ENCODE results near the gene SLC25A45. TPM values are rescaled to one million over a fixed set of nuclear protein-coding genes. Genes with fewer than 3 reads are reported as not detected.
A peak's percentile ranks its signal among the peaks of the same experiment; 100 is the strongest.

The SLC25A45 gene
- total and polyA plus RNA-seq, 2 of the 4 experiments (the other 2 are of a cell fraction): 0.72 to 1.2 TPM

- Histone ChIP-seq H3K9me3 (ENCODE audit: control insufficient read depth, insufficient read depth, low read length) (no peaks in the 10 kb centered on the region), H2BK120ac (ENCODE audit: low read depth, low read length) (no peak overlapping the region), H4K91ac (ENCODE audit: insufficient read depth, low read depth, low read length) (no peak overlapping the region), H2BK15ac (ENCODE audit: low read depth, low read length) (no peak overlapping the region), H4K5ac (ENCODE audit: low read depth, low read length) (no peak overlapping the region), H3K4me2 (ENCODE audit: low read depth, low read length) (no peak overlapping the region), H4K20me1 (ENCODE audit: insufficient read depth, low read length) (peaks cover 3% of the 10 kb centered on the region), H2BK20ac (ENCODE audit: low read depth, low read length) (no peak overlapping the region), H2BK5ac (ENCODE audit: low read depth, low read length, poor library complexity, severe bottlenecking) (no peak overlapping the region), H3K9me1 (ENCODE audit: insufficient read depth, low read length) (peaks cover 13% of the 10 kb centered on the region; the same call in 1 of the 2 replicates), H3K9ac (ENCODE audit: low read depth, low read length) (no peak overlapping the region), H3K23ac (ENCODE audit: low read depth, low read length) (no peak overlapping the region; the same call in 1 of the 2 replicates), H2AK5ac (ENCODE audit: low read depth, low read length) (0 out of 2 replicates have a peak overlapping the region, but pooled peaks have one; percentile 15), H4K8ac (ENCODE audit: low read depth in 2 of 2, low read length in 2 of 2) (no peak overlapping the region), H3K18ac (ENCODE audit: low read depth, low read length) (no peak overlapping the region), H2AFZ (replicated peaks; ENCODE audit: low read length, poor library complexity) (no peak overlapping the region), H2AK9ac (replicated peaks; ENCODE audit: low read depth, low read length, poor library complexity) (no peak overlapping the region), H3K4me3 (ENCODE audit: insufficient read depth, low read depth, low read length) (no peak overlapping the region), H3K27ac (ENCODE audit: insufficient read depth, low read length) (no peak overlapping the region), H3K27me3 (ENCODE audit: control insufficient read depth, insufficient read depth, low read length) (no peaks in the 10 kb centered on the region), H3K4ac (ENCODE audit: low read depth, low read length) (no peak overlapping the region; the same call in 1 of the 2 replicates), H3K4me1 (ENCODE audit: control insufficient read depth, insufficient read depth, low read length) (peaks cover 5% of the 10 kb centered on the region), H3K79me1 (ENCODE audit: low read depth in 1 of 2, low read length in 2 of 2) (peaks cover 4 to 27% of the 10 kb centered on the region in 2 experiments; a peak in 2 of 4 replicates), H3K14ac (replicated peaks; ENCODE audit: low read depth, low read length) (no peak overlapping the region), H3K56ac (ENCODE audit: extremely low read depth, insufficient read depth, low read length) (no peak overlapping the region), H3K36me3 (ENCODE audit: control insufficient read depth, insufficient read depth, low read length) (no peaks in the 10 kb centered on the region)
- DNase-seq: no peak
- WGBS, 2 experiments (ENCODE audit: extremely low coverage in 2 of 2, insufficient read length in 1 of 2): 78% methylated on average over 7 of the region's 8 CpGs; no CpG with 5 or more reads in 1 of the 2 experiments
- CTCF ChIA-PET: interaction anchor here (0.5 kb wide), 1 partner anchor 82 kb away, joined by 3 read pairs; no protein-coding TSS in a partner anchor
- no TSS peak for BruUV-seq (replicated peaks)
- TF ChIP-seq MXI1 (IDR thresholded peaks at IDR 0.05; ENCODE audit: borderline replicate concordance, low read depth, low read length) (no peak), CEBPB (IDR thresholded peaks at IDR 0.05; ENCODE audit: low read depth, low read length) (no peak), POLR2A (IDR thresholded peaks at IDR 0.05; ENCODE audit: low read depth, low read length) (no peak), RFX5 (IDR thresholded peaks at IDR 0.05; ENCODE audit: low read depth, low read length) (no peak), RAD21 (IDR thresholded peaks at IDR 0.05; ENCODE audit: low read length) (no peak), BHLHE40 (IDR thresholded peaks at IDR 0.05; ENCODE audit: low read depth, low read length) (no peak), MAZ (IDR thresholded peaks at IDR 0.05; ENCODE audit: borderline replicate concordance, low read depth, low read length) (no peak), ELK1 (IDR thresholded peaks at IDR 0.05; ENCODE audit: borderline replicate concordance, low read depth, low read length) (no peak), RCOR1 (IDR thresholded peaks at IDR 0.05; ENCODE audit: insufficient replicate concordance, low read length) (no peak), NFE2L2 (IDR thresholded peaks at IDR 0.05; ENCODE audit: low read depth, low read length) (no peak), FOS (IDR thresholded peaks at IDR 0.05; ENCODE audit: low read depth, low read length) (no peak)
- POLR2A ChIA-PET (ENCODE audit: unreplicated experiment): no interaction called here
- dilution Hi-C loops (cut with HindIII; ENCODE audit: low sequenced_read_pairs, unreplicated experiment): no loop called here
- no peak for ATAC-seq (ENCODE audit: low read depth)
- in situ Hi-C loops (cut with MboI; ENCODE audit: low sequenced_read_pairs): no loop called here
- intact Hi-C loops (cut with micrococcal nuclease): no loop called here
Observed at GRCh38 chr11:65377777-65378176, 4.7 kb downstream of the SLC25A45 start.
